ENCODE measurements around the gene TPCN2. TPM values are rescaled to one million over a fixed set of nuclear protein-coding genes. Genes with fewer than 3 reads are reported as not detected.

Gene TPCN2
- total and polyA plus RNA-seq, 4 donors: 6.4 to 20.8 (median 12.1) TPM

- 83% methylated on average over 32 of the region's 32 CpGs for WGBS
- H3K36me3 ChIP-seq (ENCODE audit: control insufficient read depth in 4 of 4, insufficient read depth in 3 of 4, low read depth in 1 of 4, low read length in 3 of 4): no peaks in the 10 kb centered on the region
- H3K9ac ChIP-seq (ENCODE audit: low read depth in 1 of 2, low read length in 2 of 2): no peak within 1 kb of the TSS
- no peaks in the 10 kb centered on the region for H3K9me3 ChIP-seq (ENCODE audit: control insufficient read depth in 4 of 4, low read length in 3 of 4)
- H3K27ac ChIP-seq (ENCODE audit: low read depth in 1 of 2, low read length in 2 of 2): no peak within 1 kb of the TSS
- DNase-seq (ENCODE audit: low spot score): no peak
- TF ChIP-seq, protein P1, sequence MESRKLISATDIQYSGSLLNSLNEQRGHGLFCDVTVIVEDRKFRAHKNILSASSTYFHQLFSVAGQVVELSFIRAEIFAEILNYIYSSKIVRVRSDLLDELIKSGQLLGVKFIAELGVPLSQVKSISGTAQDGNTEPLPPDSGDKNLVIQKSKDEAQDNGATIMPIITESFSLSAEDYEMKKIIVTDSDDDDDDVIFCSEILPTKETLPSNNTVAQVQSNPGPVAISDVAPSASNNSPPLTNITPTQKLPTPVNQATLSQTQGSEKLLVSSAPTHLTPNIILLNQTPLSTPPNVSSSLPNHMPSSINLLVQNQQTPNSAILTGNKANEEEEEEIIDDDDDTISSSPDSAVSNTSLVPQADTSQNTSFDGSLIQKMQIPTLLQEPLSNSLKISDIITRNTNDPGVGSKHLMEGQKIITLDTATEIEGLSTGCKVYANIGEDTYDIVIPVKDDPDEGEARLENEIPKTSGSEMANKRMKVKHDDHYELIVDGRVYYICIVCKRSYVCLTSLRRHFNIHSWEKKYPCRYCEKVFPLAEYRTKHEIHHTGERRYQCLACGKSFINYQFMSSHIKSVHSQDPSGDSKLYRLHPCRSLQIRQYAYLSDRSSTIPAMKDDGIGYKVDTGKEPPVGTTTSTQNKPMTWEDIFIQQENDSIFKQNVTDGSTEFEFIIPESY (IDR thresholded peaks at IDR 0.05): no peak
- TF ChIP-seq MAX (IDR thresholded peaks at IDR 0.05) (no peak), SP1 (IDR thresholded peaks at IDR 0.05) (no peak), FOXA2 (IDR thresholded peaks at IDR 0.05) (no peak), JUND (IDR thresholded peaks at IDR 0.05) (no peak), NR2F2 (IDR thresholded peaks at IDR 0.05) (no peak), RAD21 (IDR thresholded peaks at IDR 0.05) (no peak), HNF4G (IDR thresholded peaks at IDR 0.05) (no peak), CTCF (IDR thresholded peaks at IDR 0.05; ENCODE audit: low read depth, low read length, missing input control) (no peak), RXRA (IDR thresholded peaks at IDR 0.05) (no peak), TAF1 (conservative IDR thresholded peaks at IDR 0.05) (no peak), HNF4A (conservative IDR thresholded peaks at IDR 0.05) (no peak), FOXA1 (IDR thresholded peaks at IDR 0.05) (no peak), YY1 (IDR thresholded peaks at IDR 0.05) (no peak), GABPA (IDR thresholded peaks at IDR 0.05 in 1 of 2, conservative IDR thresholded peaks at IDR 0.05 in 1 of 2) (no peak), EGR1 (IDR thresholded peaks at IDR 0.05; ENCODE audit: low read depth in 2 of 2) (no peak)
- TF ChIP-seq, protein P2, sequence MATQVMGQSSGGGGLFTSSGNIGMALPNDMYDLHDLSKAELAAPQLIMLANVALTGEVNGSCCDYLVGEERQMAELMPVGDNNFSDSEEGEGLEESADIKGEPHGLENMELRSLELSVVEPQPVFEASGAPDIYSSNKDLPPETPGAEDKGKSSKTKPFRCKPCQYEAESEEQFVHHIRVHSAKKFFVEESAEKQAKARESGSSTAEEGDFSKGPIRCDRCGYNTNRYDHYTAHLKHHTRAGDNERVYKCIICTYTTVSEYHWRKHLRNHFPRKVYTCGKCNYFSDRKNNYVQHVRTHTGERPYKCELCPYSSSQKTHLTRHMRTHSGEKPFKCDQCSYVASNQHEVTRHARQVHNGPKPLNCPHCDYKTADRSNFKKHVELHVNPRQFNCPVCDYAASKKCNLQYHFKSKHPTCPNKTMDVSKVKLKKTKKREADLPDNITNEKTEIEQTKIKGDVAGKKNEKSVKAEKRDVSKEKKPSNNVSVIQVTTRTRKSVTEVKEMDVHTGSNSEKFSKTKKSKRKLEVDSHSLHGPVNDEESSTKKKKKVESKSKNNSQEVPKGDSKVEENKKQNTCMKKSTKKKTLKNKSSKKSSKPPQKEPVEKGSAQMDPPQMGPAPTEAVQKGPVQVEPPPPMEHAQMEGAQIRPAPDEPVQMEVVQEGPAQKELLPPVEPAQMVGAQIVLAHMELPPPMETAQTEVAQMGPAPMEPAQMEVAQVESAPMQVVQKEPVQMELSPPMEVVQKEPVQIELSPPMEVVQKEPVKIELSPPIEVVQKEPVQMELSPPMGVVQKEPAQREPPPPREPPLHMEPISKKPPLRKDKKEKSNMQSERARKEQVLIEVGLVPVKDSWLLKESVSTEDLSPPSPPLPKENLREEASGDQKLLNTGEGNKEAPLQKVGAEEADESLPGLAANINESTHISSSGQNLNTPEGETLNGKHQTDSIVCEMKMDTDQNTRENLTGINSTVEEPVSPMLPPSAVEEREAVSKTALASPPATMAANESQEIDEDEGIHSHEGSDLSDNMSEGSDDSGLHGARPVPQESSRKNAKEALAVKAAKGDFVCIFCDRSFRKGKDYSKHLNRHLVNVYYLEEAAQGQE (IDR thresholded peaks at IDR 0.05): no peak
- TF ChIP-seq, protein P3, sequence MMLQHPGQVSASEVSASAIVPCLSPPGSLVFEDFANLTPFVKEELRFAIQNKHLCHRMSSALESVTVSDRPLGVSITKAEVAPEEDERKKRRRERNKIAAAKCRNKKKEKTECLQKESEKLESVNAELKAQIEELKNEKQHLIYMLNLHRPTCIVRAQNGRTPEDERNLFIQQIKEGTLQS (IDR thresholded peaks at IDR 0.05): no peak
- peaks cover 0 to 3% (median 1%) of the 10 kb centered on the region in 4 donors for H3K27me3 ChIP-seq (ENCODE audit: control insufficient read depth in 4 of 4, insufficient read depth in 4 of 4, low read length in 3 of 4)
- H3K4me3 ChIP-seq (ENCODE audit: low read depth in 1 of 3, low read length in 3 of 3): no peak within 1 kb of the TSS
- no peaks in the 10 kb centered on the region for H3K4me1 ChIP-seq (ENCODE audit: control insufficient read depth in 4 of 4, insufficient read depth in 4 of 4, low read length in 3 of 4)
Observed at GRCh38 chr11:69155302-69156234, 106.8 kb downstream of the TPCN2 start, which contains the start of gene SMIM38. Gene SMIM38, plus strand, starts transcription at chr11:69155935. Its CDS starts 1,912 bp downstream, at chr11:69157847.
